Measurements from ENCODE around the gene CABS1. TPM values are rescaled to one million over a fixed set of nuclear protein-coding genes. Genes with fewer than 3 reads are reported as not detected.

Gene CABS1
- total and polyA plus RNA-seq, 2 of the 8 experiments (the other 6 are each of a cell fraction or from before 2014, with no cell fraction given) = 0.03 TPM; not detected in 1

GRCh38 chr4:70382691-70383181 is 48.0 kb downstream of the CABS1 start, which contains the start of gene SMR3B:
TSS of gene SMR3B (plus strand) at chr4:70383131. CDS start at chr4:70384511, 1,380 bp downstream.
- Histone ChIP-seq H4K91ac (replicated peaks; ENCODE audit: insufficient read length, low read length) (no peak within 1 kb of the TSS), H3K4me3 (ENCODE audit: extremely low read depth in 1 of 4, insufficient read depth in 2 of 4, low read depth in 3 of 4, low read length in 4 of 4) (no peak within 1 kb of the TSS), H3K27me3 (replicated peaks in 1 of 4; ENCODE audit: control insufficient read depth in 3 of 4, extremely low read depth in 1 of 4, insufficient read depth in 3 of 4, low read length in 3 of 4) (no peaks in the 10 kb centered on the region), H3K4me2 (ENCODE audit: insufficient read depth in 1 of 2, low read depth in 2 of 2, low read length in 2 of 2) (no peak within 1 kb of the TSS), H3K9me3 (ENCODE audit: insufficient read depth in 2 of 2, low read depth in 1 of 2, low read length in 1 of 2) (no peaks in the 10 kb centered on the region), H2AK5ac (ENCODE audit: low read depth, low read length) (no peak within 1 kb of the TSS), H2BK5ac (ENCODE audit: low read depth, low read length) (no peak within 1 kb of the TSS), H4K20me1 (replicated peaks in 1 of 2; ENCODE audit: control insufficient read depth in 1 of 2, insufficient read depth in 2 of 2, low read length in 2 of 2) (no peaks in the 10 kb centered on the region), H2AFZ (ENCODE audit: low read length) (no peak within 1 kb of the TSS), H3K79me2 (ENCODE audit: control insufficient read depth in 1 of 2, insufficient read depth in 2 of 2, low read length in 2 of 2) (no peaks in the 10 kb centered on the region), H3K4ac (replicated peaks; ENCODE audit: insufficient read length, low read depth, low read length) (no peak within 1 kb of the TSS), H2BK120ac (replicated peaks; ENCODE audit: low read depth, low read length) (no peak within 1 kb of the TSS), H3K79me1 (ENCODE audit: low read depth, low read length) (no peaks in the 10 kb centered on the region), H3K23ac (ENCODE audit: insufficient read length) (no peak within 1 kb of the TSS), H4K8ac (ENCODE audit: extremely low read depth, insufficient read depth, low read length) (no peak within 1 kb of the TSS), H2BK12ac (ENCODE audit: low read depth, low read length) (no peak within 1 kb of the TSS), H3K4me1 (replicated peaks in 1 of 4; ENCODE audit: control insufficient read depth in 3 of 4, insufficient read depth in 4 of 4, low read length in 3 of 4) (no peaks in the 10 kb centered on the region), H4K5ac (ENCODE audit: insufficient read length, low read depth, low read length) (no peak within 1 kb of the TSS), H2BK15ac (ENCODE audit: low read length) (no peak within 1 kb of the TSS), H3K23me2 (ENCODE audit: low read depth, low read length) (no peaks in the 10 kb centered on the region), H3K36me3 (ENCODE audit: control insufficient read depth in 2 of 4, insufficient read depth in 4 of 4, low read length in 3 of 4) (no peaks in the 10 kb centered on the region), H2BK20ac (ENCODE audit: low read length) (no peak within 1 kb of the TSS), H3K18ac (ENCODE audit: extremely low read depth, low read length) (no peak within 1 kb of the TSS), H3K14ac (ENCODE audit: insufficient read length) (no peak within 1 kb of the TSS), H3K9ac (replicated peaks in 1 of 4; ENCODE audit: extremely low read depth in 1 of 4, low read depth in 3 of 4, low read length in 3 of 4) (no peak within 1 kb of the TSS), H3K27ac (ENCODE audit: low read depth, low read length) (no peak within 1 kb of the TSS), H3K56ac (replicated peaks; ENCODE audit: insufficient read length, low read depth, low read length) (no peak within 1 kb of the TSS)
- DNase-seq (ENCODE audit: low read depth in 1 of 2, low spot score in 2 of 2) = no peak
- ChIA-PET CTCF (ENCODE audit: partially characterized antibody) (interaction anchor here (0.6 kb wide), 1 partner anchor 17 kb away, joined by 3 read pairs; no protein-coding TSS in a partner anchor), POLR2A (ENCODE audit: partially characterized antibody) (no interaction called here)
- no peak for TF ChIP-seq POU5F1 (IDR thresholded peaks at IDR 0.05; ENCODE audit: low read depth, low read length)
- 93% methylated on average over 5 of the region's 5 CpGs; no CpG with 5 or more reads in 1 of the 2 experiments for WGBS, 2 experiments (ENCODE audit: extremely low coverage in 1 of 2, insufficient coverage in 1 of 2, insufficient read length in 1 of 2, insufficient replicate concordance in 2 of 2, low coverage in 1 of 2, low lambda C conversion rate in 2 of 2, missing lambda C conversion rate in 1 of 2)
- no peak for FAIRE-seq

Other genes with a start within 250 kb of the CABS1 start
- not detected in 2 replicates for gene PRR27, start 180.7 kb upstream of the CABS1 start, total RNA-seq (2021; fragmentation: NEBNext Ultra II Directional; extraction: Animal tissue kit (Norgen Biotek cat#: 25700))
- gene PRR27, start 180.7 kb upstream of the CABS1 start, polyA plus RNA-seq (2011; rRNA removed) = not detected in 2 replicates
- not detected in 2 replicates for gene ODAM, start 139.3 kb upstream of the CABS1 start, total RNA-seq (2021; fragmentation: NEBNext Ultra II Directional; extraction: Animal tissue kit (Norgen Biotek cat#: 25700))
- 0.21 TPM in 1 of 2 replicates, not detected in the other for gene ODAM, start 139.3 kb upstream of the CABS1 start, polyA plus RNA-seq (2011; rRNA removed)
- gene FDCSP, start 108.9 kb upstream of the CABS1 start, total RNA-seq (2021; fragmentation: NEBNext Ultra II Directional; extraction: Animal tissue kit (Norgen Biotek cat#: 25700)) = not detected in 2 replicates
- not detected in 2 replicates for gene FDCSP, start 108.9 kb upstream of the CABS1 start, polyA plus RNA-seq (2011; rRNA removed)
- gene CSN3, start 92.4 kb upstream of the CABS1 start, total RNA-seq (2021; fragmentation: NEBNext Ultra II Directional; extraction: Animal tissue kit (Norgen Biotek cat#: 25700)) = not detected in 2 replicates
- gene CSN3, start 92.4 kb upstream of the CABS1 start, polyA plus RNA-seq (2011; rRNA removed) = not detected in 2 replicates
- not detected in 2 replicates for gene SMR3A, start 25.8 kb downstream of the CABS1 start, total RNA-seq (2021; fragmentation: NEBNext Ultra II Directional; extraction: Animal tissue kit (Norgen Biotek cat#: 25700))
- not detected in 2 replicates for gene SMR3A, start 25.8 kb downstream of the CABS1 start, polyA plus RNA-seq (2011; rRNA removed)
- not detected in 2 replicates for gene SMR3B, start 48.1 kb downstream of the CABS1 start, total RNA-seq (2021; fragmentation: NEBNext Ultra II Directional; extraction: Animal tissue kit (Norgen Biotek cat#: 25700))
- not detected in 2 replicates for gene SMR3B, start 48.1 kb downstream of the CABS1 start, polyA plus RNA-seq (2011; rRNA removed)
- gene OPRPN, start 63.0 kb downstream of the CABS1 start, total RNA-seq (2021; fragmentation: NEBNext Ultra II Directional; extraction: Animal tissue kit (Norgen Biotek cat#: 25700)) = not detected in 2 replicates
- gene OPRPN, start 63.0 kb downstream of the CABS1 start, polyA plus RNA-seq (2011; rRNA removed) = not detected in 2 replicates
- not detected in 2 replicates for gene MUC7, start 137.2 kb downstream of the CABS1 start, total RNA-seq (2021; fragmentation: NEBNext Ultra II Directional; extraction: Animal tissue kit (Norgen Biotek cat#: 25700))
- not detected in 2 replicates for gene MUC7, start 137.2 kb downstream of the CABS1 start, polyA plus RNA-seq (2011; rRNA removed)
- not detected in 2 replicates for gene AMTN, start 183.6 kb downstream of the CABS1 start, total RNA-seq (2021; fragmentation: NEBNext Ultra II Directional; extraction: Animal tissue kit (Norgen Biotek cat#: 25700))
- gene AMTN, start 183.6 kb downstream of the CABS1 start, polyA plus RNA-seq (2011; rRNA removed) = not detected in 2 replicates